Body of pancreas (tissue), 4 donors: ENCODE data around the gene PRKAA1.
"Not testable (repeated sequence)": the region's sequence is repeated elsewhere in the genome, so short reads cannot be mapped to it uniquely, and the experiment has no call there.

Experiments
- POLR2A ChIP-seq, 3 donors: fragments of 450-650 bp; IDR thresholded peaks; one replicate each; pipeline ENCODE4 v1.6.1; 2016; ENCODE audit warnings: antibody characterized with exemption in 3 of 3, mild to moderate bottlenecking in 2 of 3
- TF ChIP-seq, protein P1 (sequence below), 7 experiments: fragments of 450-650 bp in 4 of 7; fragments of 200-600 bp in 3 of 7; sonication (generic) in 3 of 7; IDR thresholded peaks; one replicate each; pipeline ENCODE4 v1.5.1; 2016 to 2019; ENCODE audit warnings: antibody characterized with exemption in 7 of 7

DNA sequence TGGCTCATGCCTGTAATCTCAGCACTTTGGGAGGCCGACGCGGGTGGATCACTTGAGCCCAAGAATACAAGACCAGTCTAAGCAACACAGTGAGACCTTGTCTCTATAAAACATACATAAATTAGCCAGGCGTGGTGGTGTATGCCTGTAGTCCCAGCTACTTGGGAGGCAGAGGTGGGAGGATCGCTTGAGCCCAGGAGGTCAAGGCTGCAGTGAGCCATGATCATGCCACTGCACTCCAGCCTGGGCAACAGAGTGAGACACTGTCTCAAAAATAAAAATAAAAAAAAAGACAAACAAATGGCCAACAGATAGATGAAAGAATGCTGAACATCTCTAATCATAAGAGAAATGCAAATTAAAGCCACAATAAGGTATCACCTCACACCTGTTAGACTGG lies 9.2 kb downstream of the PRKAA1 start:
- TF ChIP-seq, protein P1, sequence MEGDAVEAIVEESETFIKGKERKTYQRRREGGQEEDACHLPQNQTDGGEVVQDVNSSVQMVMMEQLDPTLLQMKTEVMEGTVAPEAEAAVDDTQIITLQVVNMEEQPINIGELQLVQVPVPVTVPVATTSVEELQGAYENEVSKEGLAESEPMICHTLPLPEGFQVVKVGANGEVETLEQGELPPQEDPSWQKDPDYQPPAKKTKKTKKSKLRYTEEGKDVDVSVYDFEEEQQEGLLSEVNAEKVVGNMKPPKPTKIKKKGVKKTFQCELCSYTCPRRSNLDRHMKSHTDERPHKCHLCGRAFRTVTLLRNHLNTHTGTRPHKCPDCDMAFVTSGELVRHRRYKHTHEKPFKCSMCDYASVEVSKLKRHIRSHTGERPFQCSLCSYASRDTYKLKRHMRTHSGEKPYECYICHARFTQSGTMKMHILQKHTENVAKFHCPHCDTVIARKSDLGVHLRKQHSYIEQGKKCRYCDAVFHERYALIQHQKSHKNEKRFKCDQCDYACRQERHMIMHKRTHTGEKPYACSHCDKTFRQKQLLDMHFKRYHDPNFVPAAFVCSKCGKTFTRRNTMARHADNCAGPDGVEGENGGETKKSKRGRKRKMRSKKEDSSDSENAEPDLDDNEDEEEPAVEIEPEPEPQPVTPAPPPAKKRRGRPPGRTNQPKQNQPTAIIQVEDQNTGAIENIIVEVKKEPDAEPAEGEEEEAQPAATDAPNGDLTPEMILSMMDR (IDR thresholded peaks at IDR 0.05), result not testable (repeated sequence)
- not testable (repeated sequence) for TF ChIP-seq POLR2A (IDR thresholded peaks at IDR 0.05)
